CD4-positive, alpha-beta T cell treated with Interferon gamma for 1 hour (primary cell): ENCODE results near the gene RAF1.
A peak's percentile ranks its signal among the peaks of the same experiment; 100 is the strongest.
"Not testable (repeated sequence)": the region's sequence is repeated elsewhere in the genome, so short reads cannot be mapped to it uniquely, and the experiment has no call there.

Experiments
- DNase-seq: peaks from one replicate; pipeline ENCODE4 v3.0.0-alpha.2; 2020

The RAF1 gene

GRCh38 chr3:12633108-12633507, 30.8 kb downstream of the RAF1 start:
- DNase-seq, result no peak

- no peak for DNase-seq
These were observed 31.4 kb downstream of the RAF1 start for GRCh38 chr3:12632523-12632922.

- DNase-seq, result not testable (repeated sequence)
These were observed 33.1 kb downstream of the RAF1 start for GRCh38 chr3:12630843-12631242.

GRCh38 chr3:12630292-12630691, 33.6 kb downstream of the RAF1 start:
- no peak for DNase-seq

- DNase-seq, result no peak
These were observed 34.4 kb downstream of the RAF1 start for GRCh38 chr3:12629560-12629959.

GRCh38 chr3:12628813-12629212, 35.1 kb downstream of the RAF1 start:
- DNase-seq, result no peak

- DNase-seq, result no peak
These were observed 36.5 kb downstream of the RAF1 start for GRCh38 chr3:12627370-12627769.

- DNase-seq, result not testable (repeated sequence)
These were observed 39.0 kb downstream of the RAF1 start for GRCh38 chr3:12624964-12625363.

GRCh38 chr3:12624056-12624455, 39.9 kb downstream of the RAF1 start:
- no peak for DNase-seq

- no peak for DNase-seq
These were observed 41.6 kb downstream of the RAF1 start for GRCh38 chr3:12622335-12622734.

GRCh38 chr3:12620729-12621128, 43.2 kb downstream of the RAF1 start:
- DNase-seq, result no peak

GRCh38 chr3:12620305-12620704, 43.6 kb downstream of the RAF1 start:
- no peak for DNase-seq

GRCh38 chr3:12618426-12618825, 45.5 kb downstream of the RAF1 start:
- no peak for DNase-seq

GRCh38 chr3:12615266-12615665, 48.7 kb downstream of the RAF1 start:
- DNase-seq, result no peak

- DNase-seq, result no peak
These were observed 50.7 kb downstream of the RAF1 start for GRCh38 chr3:12613250-12613649.

- DNase-seq, result no peak
These were observed 51.2 kb downstream of the RAF1 start for GRCh38 chr3:12612514-12613226.

GRCh38 chr3:12611117-12611516, 52.8 kb downstream of the RAF1 start:
- DNase-seq, result no peak

GRCh38 chr3:12608376-12608775, 55.5 kb downstream of the RAF1 start:
- DNase-seq, result no peak

- no peak for DNase-seq
These were observed 59.9 kb downstream of the RAF1 start for GRCh38 chr3:12603969-12604368.

GRCh38 chr3:12601072-12601471, 62.8 kb downstream of the RAF1 start:
- no peak for DNase-seq

GRCh38 chr3:12598890-12599289, 65.0 kb downstream of the RAF1 start:
- no peak for DNase-seq

- DNase-seq, result no peak
These were observed 70.4 kb downstream of the RAF1 start for GRCh38 chr3:12593473-12593872.

GRCh38 chr3:12591997-12592715, 71.8 kb downstream of the RAF1 start:
- DNase-seq, result no peak

GRCh38 chr3:12591456-12591855, 72.5 kb downstream of the RAF1 start:
- no peak for DNase-seq

GRCh38 chr3:12590096-12590495, 73.8 kb downstream of the RAF1 start:
- peak; percentile 5 for DNase-seq
